Neural cell (in vitro differentiated cells): ENCODE data around the gene NRN1L. TPM values are rescaled to one million over a fixed set of nuclear protein-coding genes. Genes with fewer than 3 reads are reported as not detected.

Source experiments
- H2AFZ ChIP-seq: fragments of 200-600, 300-800 bp; sonication (generic), shearing (Covaris generic); 2 replicates; pipeline ENCODE4 v1.6.0; 2014; ENCODE audit warnings: low read depth, mild to moderate bottlenecking, antibody characterized with exemption, low read length, moderate library complexity
- H3F3A ChIP-seq: fragments of 200-600 bp; shearing (Covaris generic); 2 replicates; pipeline ENCODE4 v1.6.1; 2016; ENCODE audit warnings: mild to moderate bottlenecking, moderate library complexity, mixed read lengths, antibody characterized with exemption, low read length; ENCODE audit not compliant: insufficient read depth, poor library complexity, severe bottlenecking
- H3K27ac ChIP-seq: fragments of 200-600, 300-800 bp; sonication (generic), shearing (Covaris generic); 2 replicates; pipeline ENCODE4 v1.5.1; 2014; ENCODE audit warnings: mild to moderate bottlenecking, low read length, moderate library complexity
- H3K27me3 ChIP-seq: fragments of 300-800, 200-600 bp; sonication (generic), shearing (Covaris generic); 2 replicates; pipeline ENCODE4 v1.6.0; 2014; ENCODE audit warnings: mild to moderate bottlenecking, low read depth, low read length, moderate library complexity; ENCODE audit not compliant: insufficient read depth
- H3K36me3 ChIP-seq: fragments of 300-800, 200-600 bp; sonication (generic), shearing (Covaris generic); 2 replicates; pipeline ENCODE4 v1.5.1; 2014; ENCODE audit warnings: mild to moderate bottlenecking, antibody characterized with exemption, low read length, moderate library complexity; ENCODE audit not compliant: insufficient read depth
- H3K4me2 ChIP-seq: fragments of 300-800, 200-600 bp; sonication (generic), shearing (Covaris generic); 2 replicates; pipeline ENCODE4 v1.6.0; 2014; ENCODE audit warnings: mild to moderate bottlenecking, low read length
- H3K4me3 ChIP-seq: fragments of 300-800, 200-600 bp; sonication (generic), shearing (Covaris generic); 2 replicates; pipeline ENCODE4 v1.5.1; 2014; ENCODE audit warnings: mild to moderate bottlenecking, low read length, moderate library complexity
- H3K79me2 ChIP-seq: fragments of 200-600 bp; shearing (Covaris generic); replicated peaks from 2 replicates; pipeline ENCODE4 v1.6.0; 2014; ENCODE audit warnings: mild to moderate bottlenecking, low read length, moderate library complexity; ENCODE audit not compliant: insufficient read depth
- H3K9ac ChIP-seq: fragments of 300-800, 200-600 bp; sonication (generic), shearing (Covaris generic); 2 replicates; pipeline ENCODE4 v1.6.1; 2016; ENCODE audit warnings: mild to moderate bottlenecking, low read length, mixed read lengths
- H3K9me2 ChIP-seq: fragments of 200-600 bp; shearing (Covaris generic); 2 replicates; pipeline ENCODE4 v1.6.1; 2016; ENCODE audit warnings: mild to moderate bottlenecking, low read length, mixed read lengths; ENCODE audit not compliant: insufficient read depth
- H3K9me3 ChIP-seq: fragments of 200-600, 300-800 bp; sonication (generic), shearing (Covaris generic); 2 replicates; pipeline ENCODE4 v1.6.1; 2016; ENCODE audit warnings: mild to moderate bottlenecking, mixed run types, low read length, moderate library complexity, mixed read lengths
- H4K20me1 ChIP-seq: fragments of 200-600 bp; shearing (Covaris generic); 2 replicates; pipeline ENCODE4 v1.6.1; 2016; ENCODE audit warnings: mild to moderate bottlenecking, mixed run types; ENCODE audit not compliant: insufficient read depth
- EP300 ChIP-seq: fragments of 450-650 bp; conservative IDR thresholded peaks from 2 replicates; pipeline ENCODE4 v1.6.1; 2014; ENCODE audit warnings: antibody characterized with exemption, mild to moderate bottlenecking, moderate library complexity; ENCODE audit not compliant: poor library complexity, severe bottlenecking
- EZH2 ChIP-seq: fragments of 200-600, 300-800 bp; shearing (Covaris generic), sonication (generic); IDR thresholded peaks from 2 replicates; pipeline ENCODE4 v1.6.1; 2014; ENCODE audit warnings: antibody characterized with exemption, low read length, borderline replicate concordance, mild to moderate bottlenecking; ENCODE audit not compliant: insufficient read depth, poor library complexity, severe bottlenecking
- MXI1 ChIP-seq: fragments of 450-650 bp; conservative IDR thresholded peaks from 2 replicates; pipeline ENCODE4 v1.6.1; 2014; ENCODE audit warnings: antibody characterized with exemption, mild to moderate bottlenecking; ENCODE audit not compliant: poor library complexity, severe bottlenecking
- POLR2AphosphoS5 ChIP-seq: IDR thresholded peaks from 2 replicates; pipeline ENCODE4 v1.6.1; 2012
- RAD21 ChIP-seq: fragments of 450-650 bp; conservative IDR thresholded peaks from 2 replicates; pipeline ENCODE4 v1.6.1; 2014; ENCODE audit warnings: antibody characterized with exemption, mild to moderate bottlenecking, moderate library complexity
- SMC3 ChIP-seq: fragments of 450-650 bp; conservative IDR thresholded peaks from 2 replicates; pipeline ENCODE4 v1.6.1; 2014; ENCODE audit warnings: antibody characterized with exemption, mild to moderate bottlenecking, moderate library complexity; ENCODE audit not compliant: poor library complexity
- TAF1 ChIP-seq: IDR thresholded peaks from 2 replicates; pipeline ENCODE4 v1.6.1; 2012; ENCODE audit warnings: low read depth
- polyA plus RNA-seq: library from polyadenylated mRNA; depleted of rRNA; stranded (reverse); fragments of >200 nt; gene quantifications from 2 replicates; pipeline ENCODE4 v1.2.3, GENCODE V29; 2014
- TF ChIP-seq, protein P1 (sequence below): IDR thresholded peaks from 2 replicates; pipeline ENCODE4 v1.6.1; 2012; ENCODE audit warnings: borderline replicate concordance
- TF ChIP-seq, protein P2 (sequence below): fragments of 450-650 bp; IDR thresholded peaks from 2 replicates; pipeline ENCODE4 v1.5.1; 2014; ENCODE audit warnings: antibody characterized with exemption, mild to moderate bottlenecking, moderate library complexity; ENCODE audit not compliant: poor library complexity, severe bottlenecking

Gene NRN1L
- polyA plus RNA-seq, 1 donor from 2014 or later, result not detected

DNA sequence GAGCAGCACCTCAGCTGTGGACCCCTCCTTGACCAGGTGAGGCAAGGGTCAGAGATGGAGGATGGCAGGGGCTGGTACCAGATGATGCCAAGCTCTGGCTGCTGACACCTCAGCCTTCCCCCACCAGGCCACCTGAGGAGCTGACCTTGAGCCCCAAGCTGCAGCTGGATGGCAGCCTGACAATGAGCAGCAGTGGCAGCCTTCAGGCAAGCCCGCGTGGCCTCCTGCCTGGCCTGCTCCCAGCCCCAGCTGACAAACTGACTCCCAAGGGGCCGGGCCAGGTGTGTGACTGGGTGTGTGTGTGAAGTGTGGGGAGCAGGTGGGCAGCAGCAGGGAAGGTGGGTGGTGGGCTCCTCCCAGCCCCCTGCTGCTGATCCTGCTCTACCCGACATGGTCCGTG is 4.7 kb upstream of the NRN1L start:
- Histone ChIP-seq H3K79me2 (peaks cover 7% of the 10 kb centered on the region), H2AFZ (no peak overlapping the region), H3K27ac (no peak overlapping the region), H3K4me3 (no peak overlapping the region), H3K4me2 (no peak overlapping the region), H3K9me2 (no peaks in the 10 kb centered on the region), H3K9ac (no peak overlapping the region), H3K36me3 (peaks cover 8% of the 10 kb centered on the region), H4K20me1 (no peaks in the 10 kb centered on the region), H3F3A (no peaks in the 10 kb centered on the region), H3K9me3 (no peaks in the 10 kb centered on the region), H3K27me3 (no peaks in the 10 kb centered on the region)
- TF ChIP-seq POLR2AphosphoS5, result no peak
- TF ChIP-seq, protein P1, sequence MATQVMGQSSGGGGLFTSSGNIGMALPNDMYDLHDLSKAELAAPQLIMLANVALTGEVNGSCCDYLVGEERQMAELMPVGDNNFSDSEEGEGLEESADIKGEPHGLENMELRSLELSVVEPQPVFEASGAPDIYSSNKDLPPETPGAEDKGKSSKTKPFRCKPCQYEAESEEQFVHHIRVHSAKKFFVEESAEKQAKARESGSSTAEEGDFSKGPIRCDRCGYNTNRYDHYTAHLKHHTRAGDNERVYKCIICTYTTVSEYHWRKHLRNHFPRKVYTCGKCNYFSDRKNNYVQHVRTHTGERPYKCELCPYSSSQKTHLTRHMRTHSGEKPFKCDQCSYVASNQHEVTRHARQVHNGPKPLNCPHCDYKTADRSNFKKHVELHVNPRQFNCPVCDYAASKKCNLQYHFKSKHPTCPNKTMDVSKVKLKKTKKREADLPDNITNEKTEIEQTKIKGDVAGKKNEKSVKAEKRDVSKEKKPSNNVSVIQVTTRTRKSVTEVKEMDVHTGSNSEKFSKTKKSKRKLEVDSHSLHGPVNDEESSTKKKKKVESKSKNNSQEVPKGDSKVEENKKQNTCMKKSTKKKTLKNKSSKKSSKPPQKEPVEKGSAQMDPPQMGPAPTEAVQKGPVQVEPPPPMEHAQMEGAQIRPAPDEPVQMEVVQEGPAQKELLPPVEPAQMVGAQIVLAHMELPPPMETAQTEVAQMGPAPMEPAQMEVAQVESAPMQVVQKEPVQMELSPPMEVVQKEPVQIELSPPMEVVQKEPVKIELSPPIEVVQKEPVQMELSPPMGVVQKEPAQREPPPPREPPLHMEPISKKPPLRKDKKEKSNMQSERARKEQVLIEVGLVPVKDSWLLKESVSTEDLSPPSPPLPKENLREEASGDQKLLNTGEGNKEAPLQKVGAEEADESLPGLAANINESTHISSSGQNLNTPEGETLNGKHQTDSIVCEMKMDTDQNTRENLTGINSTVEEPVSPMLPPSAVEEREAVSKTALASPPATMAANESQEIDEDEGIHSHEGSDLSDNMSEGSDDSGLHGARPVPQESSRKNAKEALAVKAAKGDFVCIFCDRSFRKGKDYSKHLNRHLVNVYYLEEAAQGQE, result no peak
- no peak for TF ChIP-seq TAF1
- TF ChIP-seq SMC3, result no peak
- TF ChIP-seq, protein P2, sequence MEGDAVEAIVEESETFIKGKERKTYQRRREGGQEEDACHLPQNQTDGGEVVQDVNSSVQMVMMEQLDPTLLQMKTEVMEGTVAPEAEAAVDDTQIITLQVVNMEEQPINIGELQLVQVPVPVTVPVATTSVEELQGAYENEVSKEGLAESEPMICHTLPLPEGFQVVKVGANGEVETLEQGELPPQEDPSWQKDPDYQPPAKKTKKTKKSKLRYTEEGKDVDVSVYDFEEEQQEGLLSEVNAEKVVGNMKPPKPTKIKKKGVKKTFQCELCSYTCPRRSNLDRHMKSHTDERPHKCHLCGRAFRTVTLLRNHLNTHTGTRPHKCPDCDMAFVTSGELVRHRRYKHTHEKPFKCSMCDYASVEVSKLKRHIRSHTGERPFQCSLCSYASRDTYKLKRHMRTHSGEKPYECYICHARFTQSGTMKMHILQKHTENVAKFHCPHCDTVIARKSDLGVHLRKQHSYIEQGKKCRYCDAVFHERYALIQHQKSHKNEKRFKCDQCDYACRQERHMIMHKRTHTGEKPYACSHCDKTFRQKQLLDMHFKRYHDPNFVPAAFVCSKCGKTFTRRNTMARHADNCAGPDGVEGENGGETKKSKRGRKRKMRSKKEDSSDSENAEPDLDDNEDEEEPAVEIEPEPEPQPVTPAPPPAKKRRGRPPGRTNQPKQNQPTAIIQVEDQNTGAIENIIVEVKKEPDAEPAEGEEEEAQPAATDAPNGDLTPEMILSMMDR, result no peak
- TF ChIP-seq MXI1, result no peak

DNA sequence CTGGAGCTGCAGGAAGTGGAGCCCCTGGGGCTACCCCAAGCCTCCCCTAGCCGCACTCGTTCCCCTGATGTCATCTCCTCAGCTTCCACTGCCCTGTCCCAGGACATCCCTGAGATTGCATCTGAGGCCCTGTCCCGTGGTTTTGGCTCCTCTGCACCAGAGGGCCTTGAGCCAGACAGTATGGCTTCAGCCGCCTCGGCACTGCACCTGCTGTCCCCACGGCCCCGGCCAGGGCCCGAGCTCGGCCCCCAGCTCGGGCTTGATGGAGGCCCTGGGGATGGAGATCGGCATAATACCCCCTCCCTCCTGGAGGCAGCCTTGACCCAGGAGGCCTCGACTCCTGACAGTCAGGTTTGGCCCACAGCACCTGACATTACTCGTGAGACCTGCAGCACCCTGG is 4.1 kb upstream of the NRN1L start:
- no peaks in the 10 kb centered on the region for H4K20me1 ChIP-seq
- no peaks in the 10 kb centered on the region for H3K9me2 ChIP-seq

More for the DNA sequence above, 4.1 kb upstream of the NRN1L start:
- H3K9me3 ChIP-seq, result no peaks in the 10 kb centered on the region
- peaks cover under 1% of the 10 kb centered on the region for H3K79me2 ChIP-seq
- H3K27me3 ChIP-seq, result no peaks in the 10 kb centered on the region
- no peak overlapping the region for H3K4me3 ChIP-seq
- no peak overlapping the region for H2AFZ ChIP-seq
- no peak overlapping the region for H3K27ac ChIP-seq
- no peak overlapping the region for H3K9ac ChIP-seq
- TF ChIP-seq POLR2AphosphoS5 (no peak), MXI1 (no peak), EP300 (no peak), TAF1 (no peak), RAD21 (no peak), EZH2 (no peak), SMC3 (no peak)
- TF ChIP-seq, protein P1, result no peak
- TF ChIP-seq, protein P2, result no peak
- H3K4me2 ChIP-seq, result no peak overlapping the region
- H3F3A ChIP-seq, result no peaks in the 10 kb centered on the region
- H3K36me3 ChIP-seq, result peaks cover 8% of the 10 kb centered on the region
